Esophagus squamous epithelium (tissue), 5 donors: Measurements from ENCODE around the gene DPH6. TPM values are rescaled to one million over a fixed set of nuclear protein-coding genes. Genes with fewer than 3 reads are reported as not detected.

Source experiments
- DNase-seq: peaks from one replicate; lab custom pipeline; 2025; lab: John Stamatoyannopoulos, UW
- H3K27ac ChIP-seq, 4 donors: fragments of 200-600 bp; sonication (generic); one replicate each; pipeline ENCODE4 v1.5.1; 2016 to 2019; ENCODE audit warnings: mild to moderate bottlenecking in 1 of 4
- H3K27me3 ChIP-seq, 4 donors: fragments of 200-600 bp; sonication (generic); 1 replicate in 3 of 4; 2 replicates in 1 of 4; pipeline versions ENCODE4 v1.5.1 to v1.6.0; 2017 to 2021; ENCODE audit warnings: antibody characterized with exemption in 1 of 4
- H3K36me3 ChIP-seq, 3 donors: fragments of 200-600 bp; sonication (generic); one replicate each; pipeline ENCODE4 v1.5.1; 2016 to 2019
- H3K4me1 ChIP-seq, 3 donors: fragments of 200-600 bp; sonication (generic); one replicate each; pipeline ENCODE4 v1.5.1; 2017 to 2019
- H3K4me3 ChIP-seq, 4 donors: fragments of 200-600 bp; sonication (generic); 1 replicate in 3 of 4; 2 replicates in 1 of 4; pipeline ENCODE4 v1.5.1; 2016 to 2019; ENCODE audit warnings: mild to moderate bottlenecking in 2 of 4, moderate library complexity in 1 of 4
- H3K9me3 ChIP-seq, 3 donors: fragments of 200-600 bp; sonication (generic); one replicate each; pipeline ENCODE4 v1.5.1; 2016 to 2019
- CTCF ChIP-seq, 6 experiments: fragments of 450-650 bp in 4 of 6; fragments of 200-600 bp in 2 of 6; sonication (generic) in 2 of 6; IDR thresholded peaks; one replicate each; pipeline ENCODE4 v1.5.1; 2016 to 2019; ENCODE audit warnings: antibody characterized with exemption in 6 of 6, mild to moderate bottlenecking in 4 of 6, moderate library complexity in 4 of 6
- POLR2A ChIP-seq, 4 donors: fragments of 450-650 bp; IDR thresholded peaks; one replicate each; pipeline ENCODE4 v1.6.1; 2017; ENCODE audit warnings: antibody characterized with exemption in 4 of 4, mild to moderate bottlenecking in 4 of 4, moderate library complexity in 3 of 4
- WGBS, 2 donors: methylation state at CpG; one replicate each; pipeline ENCODE4 v1.1.5; 2018; 5-methylcytosine and 5-hydroxymethylcytosine counted together
- intact Hi-C: fragments of 100-400 bp; cut with DNase I; formaldehyde crosslinking; loops from one replicate; pipeline ENCODE4 v1.15.0; 2022
- total RNA-seq, 4 donors: library from RNA; depleted of rRNA; stranded (reverse); fragments of >200 nt; gene quantifications; one replicate each; pipeline ENCODE4 v1.1.0, GENCODE V29; 2016
- donor health status: DM: yes; HTN: yes; CAD: no.

Gene DPH6
- total RNA-seq, 4 donors from 2014 or later, result 8.8 to 21.4 (median 11.2) TPM

DNA sequence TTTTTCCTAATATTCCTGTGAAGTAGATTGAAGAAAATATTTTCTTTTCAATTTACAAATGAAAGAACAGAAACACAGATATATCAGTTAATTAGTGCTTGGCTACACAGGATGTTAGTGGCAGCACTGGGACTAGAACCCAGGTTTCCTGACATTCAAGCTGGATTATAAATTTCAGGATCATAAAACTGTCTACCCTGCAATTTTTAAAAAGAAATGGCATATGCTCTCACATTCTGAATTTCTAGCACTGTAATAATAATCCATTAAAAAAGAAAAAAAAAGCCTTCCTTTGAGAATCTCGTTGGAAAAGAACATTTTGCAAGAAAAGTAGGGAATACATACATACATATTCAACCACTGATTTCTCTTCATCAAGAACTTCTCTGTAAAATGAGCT is 9.3 kb upstream of the DPH6 start:
- H3K4me3 ChIP-seq, result no peak overlapping the region
- H3K27ac ChIP-seq, result no peak overlapping the region
- H3K9me3 ChIP-seq, result no peaks in the 10 kb centered on the region
- no peaks in the 10 kb centered on the region for H3K27me3 ChIP-seq
- no peaks in the 10 kb centered on the region for H3K36me3 ChIP-seq
- H3K4me1 ChIP-seq, result no peaks in the 10 kb centered on the region
- intact Hi-C loops, result no loop called here
- no peak for DNase-seq
- no peak for TF ChIP-seq CTCF (IDR thresholded peaks at IDR 0.05)
- TF ChIP-seq POLR2A (IDR thresholded peaks at IDR 0.05), result no peak
- WGBS, 2 donors, result 69 to 90% methylated on average over 1 of the region's 1 CpG

DNA sequence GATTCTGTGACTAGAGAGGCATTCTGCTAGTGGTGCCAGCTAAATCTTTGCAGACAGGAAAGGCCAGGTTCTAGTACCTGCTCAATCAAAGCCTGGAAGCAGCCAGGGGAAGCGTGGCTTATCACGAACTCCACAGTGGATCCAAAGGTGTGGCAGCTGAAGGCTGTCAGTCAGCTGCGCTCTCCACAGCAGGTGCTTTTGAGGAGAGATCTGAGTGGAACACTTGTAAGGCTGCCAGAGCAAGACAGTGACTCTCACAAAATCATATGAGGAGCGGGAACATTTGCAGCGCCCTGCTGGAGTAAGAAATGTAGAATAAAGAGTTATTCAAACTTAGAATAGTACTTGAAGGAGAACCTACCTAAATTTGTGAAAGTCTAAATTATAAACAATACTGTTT is 5.0 kb upstream of the DPH6 start:
- no peak overlapping the region for H3K27ac ChIP-seq
- intact Hi-C loops, result no loop called here
- H3K4me3 ChIP-seq, result no peak overlapping the region
- TF ChIP-seq POLR2A (IDR thresholded peaks at IDR 0.05) (no peak), CTCF (IDR thresholded peaks at IDR 0.05) (no peak)
- no peaks in the 10 kb centered on the region for H3K27me3 ChIP-seq
- no peak for DNase-seq
- WGBS, 2 donors, result 94 to 96% methylated on average over 5 of the region's 5 CpGs
- H3K36me3 ChIP-seq, result no peaks in the 10 kb centered on the region
- no peaks in the 10 kb centered on the region for H3K9me3 ChIP-seq
- H3K4me1 ChIP-seq, result peaks cover 0 to 10% (median 5%) of the 10 kb centered on the region in 3 donors

DNA sequence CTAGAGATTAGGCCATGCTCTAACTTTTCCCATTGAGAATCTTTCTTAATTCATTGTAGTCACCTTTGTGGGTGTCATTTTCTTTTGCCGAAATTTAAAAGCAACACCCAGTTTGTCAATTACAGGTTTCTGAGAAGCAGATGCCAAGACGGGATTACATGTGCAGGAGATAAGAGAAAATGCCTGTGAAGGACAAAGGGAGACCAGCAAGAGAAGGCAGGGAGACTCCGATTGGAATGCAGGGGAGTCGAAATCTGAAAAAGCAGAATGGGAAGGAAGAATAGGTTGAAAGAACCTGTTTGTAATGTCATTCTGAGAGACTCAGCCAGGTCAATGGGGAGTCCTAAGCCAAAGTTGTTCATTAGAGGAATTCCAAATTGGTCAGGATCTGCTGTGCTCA is 3.6 kb upstream of the DPH6 start:
- TF ChIP-seq CTCF (IDR thresholded peaks at IDR 0.05), result no peak
- Histone ChIP-seq H3K27me3 (no peaks in the 10 kb centered on the region), H3K9me3 (no peaks in the 10 kb centered on the region), H3K4me1 (peaks cover 3 to 19% (median 9%) of the 10 kb centered on the region in 3 donors), H3K36me3 (no peaks in the 10 kb centered on the region), H3K4me3 (no peak overlapping the region), H3K27ac (no peak overlapping the region)
- DNase-seq, result no peak
- WGBS, 2 donors, result 82% methylated on average over 4 of the region's 4 CpGs
- intact Hi-C loops, result no loop called here

GRCh38 chr15:35548435-35548834 is 2.5 kb upstream of the DPH6 start:
- H3K27ac ChIP-seq, result no peak overlapping the region

GRCh38 chr15:35547775-35548364 is 1.9 kb upstream of the DPH6 start:
- Histone ChIP-seq H3K9me3 (no peaks in the 10 kb centered on the region), H3K36me3 (no peaks in the 10 kb centered on the region), H3K4me1 (peaks cover 3 to 23% (median 11%) of the 10 kb centered on the region in 3 donors), H3K27me3 (no peaks in the 10 kb centered on the region), H3K27ac (no peak overlapping the region), H3K4me3 (no peak overlapping the region)
- TF ChIP-seq CTCF (IDR thresholded peaks at IDR 0.05) (no peak), POLR2A (IDR thresholded peaks at IDR 0.05) (no peak)
- DNase-seq, result no peak
- 94 to 96% methylated on average over 5 to 10 of the region's 11 CpGs for WGBS, 2 donors
- intact Hi-C loops, result no loop called here

More at GRCh38 chr15:35548435-35548834, 2.5 kb upstream of the DPH6 start:
- Histone ChIP-seq H3K27me3 (no peaks in the 10 kb centered on the region), H3K9me3 (no peaks in the 10 kb centered on the region), H3K4me1 (peaks cover 3 to 23% (median 11%) of the 10 kb centered on the region in 3 donors), H3K36me3 (no peaks in the 10 kb centered on the region), H3K4me3 (no peak overlapping the region)
- DNase-seq, result no peak
- WGBS, 2 donors, result 70 to 78% methylated on average over 2 of the region's 2 CpGs
- TF ChIP-seq CTCF (IDR thresholded peaks at IDR 0.05) (no peak), POLR2A (IDR thresholded peaks at IDR 0.05) (no peak)
- intact Hi-C loops, result no loop called here
